ENCODE measurements around the gene MYLK4. TPM values are rescaled to one million over a fixed set of nuclear protein-coding genes. Genes with fewer than 3 reads are reported as not detected.

The MYLK4 gene
- total RNA-seq, 8 experiments from 2014 or later, result 0.18 to 1.4 (median 0.46) TPM

GRCh38 chr6:2632976-2633584, 117.6 kb downstream of the MYLK4 start:
- Histone ChIP-seq H3K4me3 (no peak overlapping the region), H3K4me1 (replicated peaks in 1 of 2) (peaks cover 0 to 4% of the 10 kb centered on the region in 2 donors), H3K27ac (no peak overlapping the region)
- ATAC-seq (replicated peaks in 6 of 8), result no peak
- in situ Hi-C loops (cut with MboI; ENCODE audit: low pct_unique_long_range_greater_than_20kb in 2 of 9, low sequenced_read_pairs in 9 of 9, unreplicated experiment in 9 of 9), result loop anchor here in 6 of 9 experiments (10.0 to 25.0 kb wide), 5 partner anchors 171 to 1046 kb away; partner anchors contain the start of gene FOXC1 (in 2 of the 6)
- WGBS, 10 experiments, result 84 to 100% (median 96%) methylated on average over 1 to 6 of the region's 11 CpGs; no CpG with 5 or more reads in 1 of the 10 experiments

- 67 to 100% (median 96%) methylated on average over 1 to 4 of the region's 10 CpGs; no CpG with 5 or more reads in 1 of the 10 experiments for WGBS, 10 experiments
- Histone ChIP-seq H3K4me1 (replicated peaks in 1 of 2) (peaks cover 0 to 4% of the 10 kb centered on the region in 2 donors), H3K4me3 (no peak overlapping the region), H3K27ac (no peak overlapping the region)
- no peak for ATAC-seq (replicated peaks in 6 of 8)
- in situ Hi-C loops (cut with MboI; ENCODE audit: low pct_unique_long_range_greater_than_20kb in 2 of 9, low sequenced_read_pairs in 9 of 9, unreplicated experiment in 9 of 9), result loop anchor here in 6 of 9 experiments (10.0 to 25.0 kb wide), 5 partner anchors 170 to 1045 kb away; partner anchors contain the start of gene FOXC1 (in 2 of the 6)
Measured at GRCh38 chr6:2632368-2632767, 118.4 kb downstream of the MYLK4 start.

- in situ Hi-C loops (cut with MboI; ENCODE audit: low pct_unique_long_range_greater_than_20kb in 2 of 9, low sequenced_read_pairs in 9 of 9, unreplicated experiment in 9 of 9), result loop anchor here in 6 of 9 experiments (10.0 to 25.0 kb wide), 5 partner anchors 169 to 1044 kb away; partner anchors contain the start of gene FOXC1 (in 2 of the 6)
- no peak overlapping the region for H3K4me3 ChIP-seq
- H3K4me1 ChIP-seq (replicated peaks in 1 of 2), result peaks cover 0 to 4% of the 10 kb centered on the region in 2 donors
- peak in 1 of 8 experiments; percentile 8 for ATAC-seq (replicated peaks in 6 of 8)
- WGBS, 10 experiments, result 8 to 82% (median 55%) methylated on average over 1 to 8 of the region's 14 CpGs; no CpG with 5 or more reads in 2 of the 10 experiments
- no peak overlapping the region for H3K27ac ChIP-seq
Measured at GRCh38 chr6:2630891-2631571, 119.7 kb downstream of the MYLK4 start.

- WGBS, 10 experiments, result 39 to 86% (median 74%) methylated on average over 1 to 5 of the region's 6 CpGs
- Histone ChIP-seq H3K27ac (no peak overlapping the region), H3K4me1 (replicated peaks in 1 of 2) (peaks cover 0 to 4% of the 10 kb centered on the region in 2 donors), H3K4me3 (no peak overlapping the region)
- in situ Hi-C loops (cut with MboI; ENCODE audit: low pct_unique_long_range_greater_than_20kb in 2 of 9, low sequenced_read_pairs in 9 of 9, unreplicated experiment in 9 of 9), result loop anchor here in 6 of 9 experiments (10.0 to 25.0 kb wide), 5 partner anchors 168 to 1043 kb away; partner anchors contain the start of gene FOXC1 (in 2 of the 6)
- ATAC-seq (replicated peaks in 6 of 8), result peak in 6 of 8 experiments; percentile 3 to 61 (median 28)
Measured at GRCh38 chr6:2630359-2630758, 120.4 kb downstream of the MYLK4 start.

- no peak overlapping the region for H3K27ac ChIP-seq
- no peak overlapping the region for H3K4me3 ChIP-seq
- ATAC-seq (replicated peaks in 6 of 8), result no peak
- 33 to 89% (median 74%) methylated on average over 1 to 6 of the region's 7 CpGs; no CpG with 5 or more reads in 1 of the 10 experiments for WGBS, 10 experiments
- in situ Hi-C loops (cut with MboI; ENCODE audit: low pct_unique_long_range_greater_than_20kb in 2 of 9, low sequenced_read_pairs in 9 of 9, unreplicated experiment in 9 of 9), result loop anchor here in 5 of 9 experiments (25.0 kb wide), 4 partner anchors 164 to 1039 kb away; partner anchors contain the start of gene FOXC1 (in 1 of the 5)
- peaks cover 0 to 2% of the 10 kb centered on the region in 2 donors for H3K4me1 ChIP-seq (replicated peaks in 1 of 2)
Measured at GRCh38 chr6:2626401-2626800, 124.3 kb downstream of the MYLK4 start.

- WGBS, 10 experiments, result 0 to 64% (median 50%) methylated on average over 1 of the region's 1 CpG; no CpG with 5 or more reads in 1 of the 10 experiments
- H3K4me3 ChIP-seq, result no peak overlapping the region
Measured at GRCh38 chr6:2625581-2625980, 125.1 kb downstream of the MYLK4 start.

GRCh38 chr6:2624177-2624576, 126.5 kb downstream of the MYLK4 start:
- in situ Hi-C loops (cut with MboI; ENCODE audit: low pct_unique_long_range_greater_than_20kb in 2 of 9, low sequenced_read_pairs in 9 of 9, unreplicated experiment in 9 of 9), result no loop called here
- H3K4me3 ChIP-seq, result no peak overlapping the region
- peaks cover 0 to 2% of the 10 kb centered on the region in 2 donors for H3K4me1 ChIP-seq (replicated peaks in 1 of 2)
- H3K27ac ChIP-seq, result no peak overlapping the region
- ATAC-seq (replicated peaks in 6 of 8), result no peak
- 70 to 80% (median 80%) methylated on average over 1 to 6 of the region's 12 CpGs; no CpG with 5 or more reads in 6 of the 10 experiments for WGBS, 10 experiments

More at GRCh38 chr6:2625581-2625980, 125.1 kb downstream of the MYLK4 start:
- H3K4me1 ChIP-seq (replicated peaks in 1 of 2), result peaks cover 0 to 2% of the 10 kb centered on the region in 2 donors
- no peak overlapping the region for H3K27ac ChIP-seq
- ATAC-seq (replicated peaks in 6 of 8), result no peak
- in situ Hi-C loops (cut with MboI; ENCODE audit: low pct_unique_long_range_greater_than_20kb in 2 of 9, low sequenced_read_pairs in 9 of 9, unreplicated experiment in 9 of 9), result loop anchor here in 5 of 9 experiments (25.0 kb wide), 4 partner anchors 163 to 1038 kb away; partner anchors contain the start of gene FOXC1 (in 1 of the 5)

- H3K4me3 ChIP-seq, result no peak overlapping the region
- no peak overlapping the region for H3K27ac ChIP-seq
- 20 to 100% (median 59%) methylated on average over 1 to 6 of the region's 10 CpGs; no CpG with 5 or more reads in 4 of the 10 experiments for WGBS, 10 experiments
- peak in 2 of 8 experiments; percentile 23 to 84 for ATAC-seq (replicated peaks in 6 of 8)
- in situ Hi-C loops (cut with MboI; ENCODE audit: low pct_unique_long_range_greater_than_20kb in 2 of 9, low sequenced_read_pairs in 9 of 9, unreplicated experiment in 9 of 9), result no loop called here
- peaks cover 0 to 2% of the 10 kb centered on the region in 2 donors for H3K4me1 ChIP-seq (replicated peaks in 1 of 2)
Measured at GRCh38 chr6:2623295-2623694, 127.4 kb downstream of the MYLK4 start.

GRCh38 chr6:2622671-2623070, 128.1 kb downstream of the MYLK4 start:
- WGBS, 10 experiments, result 70 to 100% (median 84%) methylated on average over 1 to 10 of the region's 11 CpGs; no CpG with 5 or more reads in 2 of the 10 experiments
- no peak overlapping the region for H3K4me3 ChIP-seq
- H3K4me1 ChIP-seq (replicated peaks in 1 of 2), result peaks cover 0 to 2% of the 10 kb centered on the region in 2 donors
- no peak overlapping the region for H3K27ac ChIP-seq
- in situ Hi-C loops (cut with MboI; ENCODE audit: low pct_unique_long_range_greater_than_20kb in 2 of 9, low sequenced_read_pairs in 9 of 9, unreplicated experiment in 9 of 9), result no loop called here
- ATAC-seq (replicated peaks in 6 of 8), result no peak

- ATAC-seq (replicated peaks in 6 of 8), result no peak
- 0 to 96% (median 77%) methylated on average over 1 to 9 of the region's 9 CpGs; no CpG with 5 or more reads in 1 of the 10 experiments for WGBS, 10 experiments
- peaks cover 0 to 2% of the 10 kb centered on the region in 2 donors for H3K4me1 ChIP-seq (replicated peaks in 1 of 2)
- H3K4me3 ChIP-seq, result no peak overlapping the region
- no peak overlapping the region for H3K27ac ChIP-seq
- in situ Hi-C loops (cut with MboI; ENCODE audit: low pct_unique_long_range_greater_than_20kb in 2 of 9, low sequenced_read_pairs in 9 of 9, unreplicated experiment in 9 of 9), result no loop called here
Measured at GRCh38 chr6:2619651-2620050, 131.1 kb downstream of the MYLK4 start.

- in situ Hi-C loops (cut with MboI; ENCODE audit: low pct_unique_long_range_greater_than_20kb in 2 of 9, low sequenced_read_pairs in 9 of 9, unreplicated experiment in 9 of 9), result no loop called here
- ATAC-seq (replicated peaks in 6 of 8), result no peak
- WGBS, 10 experiments, result 18 to 84% (median 58%) methylated on average over 1 to 4 of the region's 4 CpGs
- H3K27ac ChIP-seq, result no peak overlapping the region
- H3K4me1 ChIP-seq (replicated peaks in 1 of 2), result no peaks in the 10 kb centered on the region
- no peak overlapping the region for H3K4me3 ChIP-seq
Measured at GRCh38 chr6:2617729-2618128, 133.0 kb downstream of the MYLK4 start.

- 23 to 90% (median 62%) methylated on average over 2 to 7 of the region's 7 CpGs; no CpG with 5 or more reads in 1 of the 10 experiments for WGBS, 10 experiments
- in situ Hi-C loops (cut with MboI; ENCODE audit: low pct_unique_long_range_greater_than_20kb in 2 of 9, low sequenced_read_pairs in 9 of 9, unreplicated experiment in 9 of 9), result no loop called here
- no peak overlapping the region for H3K4me3 ChIP-seq
Measured at GRCh38 chr6:2616811-2617210, 133.9 kb downstream of the MYLK4 start.

GRCh38 chr6:2615251-2615650, 135.5 kb downstream of the MYLK4 start:
- 0 to 88% (median 45%) methylated on average over 1 to 3 of the region's 3 CpGs for WGBS, 10 experiments
- ATAC-seq (replicated peaks in 6 of 8), result no peak
- in situ Hi-C loops (cut with MboI; ENCODE audit: low pct_unique_long_range_greater_than_20kb in 2 of 9, low sequenced_read_pairs in 9 of 9, unreplicated experiment in 9 of 9), result no loop called here
- H3K27ac ChIP-seq, result no peak overlapping the region
- no peaks in the 10 kb centered on the region for H3K4me1 ChIP-seq (replicated peaks in 1 of 2)
- no peak overlapping the region for H3K4me3 ChIP-seq

More at GRCh38 chr6:2616811-2617210, 133.9 kb downstream of the MYLK4 start:
- no peak for ATAC-seq (replicated peaks in 6 of 8)
- no peaks in the 10 kb centered on the region for H3K4me1 ChIP-seq (replicated peaks in 1 of 2)
- no peak overlapping the region for H3K27ac ChIP-seq
